ENCODE measurements around the gene KPNA6.

The KPNA6 gene

DNA sequence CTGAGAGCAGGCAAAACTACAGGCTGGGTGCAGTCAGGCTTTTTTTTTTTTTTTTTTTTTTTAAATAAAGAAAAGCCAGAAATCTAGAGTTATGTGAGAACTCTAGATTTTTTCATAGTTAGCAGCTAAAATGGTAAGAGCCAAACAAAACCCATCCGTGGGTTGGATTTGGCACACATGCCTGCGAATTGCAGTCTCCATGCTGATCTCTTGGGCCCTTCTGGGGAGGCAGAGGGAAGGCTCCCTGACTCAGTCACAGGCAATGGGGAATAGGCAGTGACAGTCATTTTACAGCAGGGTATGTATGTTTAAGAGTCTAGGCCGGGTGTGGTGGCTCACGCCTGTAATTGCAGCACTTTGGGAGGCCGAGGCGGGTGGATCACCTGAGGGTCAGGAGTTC lies 74.2 kb downstream of the KPNA6 start:
- H3K4me3 ChIP-seq (ENCODE audit: low read depth, low read length) = no peak overlapping the region
- no peak overlapping the region for H2AFZ ChIP-seq
- H3K4me2 ChIP-seq (ENCODE audit: low read length) = no peak overlapping the region
- no peaks in the 10 kb centered on the region for H3K36me3 ChIP-seq (ENCODE audit: control insufficient read depth, insufficient read depth, low read length)
- no peak overlapping the region for H3K27ac ChIP-seq
- H3K4me1 ChIP-seq = peaks cover 5% of the 10 kb centered on the region
- no peak overlapping the region for H3K9ac ChIP-seq
- TF ChIP-seq, protein P1, sequence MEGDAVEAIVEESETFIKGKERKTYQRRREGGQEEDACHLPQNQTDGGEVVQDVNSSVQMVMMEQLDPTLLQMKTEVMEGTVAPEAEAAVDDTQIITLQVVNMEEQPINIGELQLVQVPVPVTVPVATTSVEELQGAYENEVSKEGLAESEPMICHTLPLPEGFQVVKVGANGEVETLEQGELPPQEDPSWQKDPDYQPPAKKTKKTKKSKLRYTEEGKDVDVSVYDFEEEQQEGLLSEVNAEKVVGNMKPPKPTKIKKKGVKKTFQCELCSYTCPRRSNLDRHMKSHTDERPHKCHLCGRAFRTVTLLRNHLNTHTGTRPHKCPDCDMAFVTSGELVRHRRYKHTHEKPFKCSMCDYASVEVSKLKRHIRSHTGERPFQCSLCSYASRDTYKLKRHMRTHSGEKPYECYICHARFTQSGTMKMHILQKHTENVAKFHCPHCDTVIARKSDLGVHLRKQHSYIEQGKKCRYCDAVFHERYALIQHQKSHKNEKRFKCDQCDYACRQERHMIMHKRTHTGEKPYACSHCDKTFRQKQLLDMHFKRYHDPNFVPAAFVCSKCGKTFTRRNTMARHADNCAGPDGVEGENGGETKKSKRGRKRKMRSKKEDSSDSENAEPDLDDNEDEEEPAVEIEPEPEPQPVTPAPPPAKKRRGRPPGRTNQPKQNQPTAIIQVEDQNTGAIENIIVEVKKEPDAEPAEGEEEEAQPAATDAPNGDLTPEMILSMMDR (IDR thresholded peaks at IDR 0.05) = no peak
- H3K27me3 ChIP-seq (ENCODE audit: control insufficient read depth, insufficient read depth, low read length) = no peaks in the 10 kb centered on the region
- no peaks in the 10 kb centered on the region for H3K9me3 ChIP-seq (ENCODE audit: control insufficient read depth, low read length)
- H3K79me2 ChIP-seq = peaks cover 16% of the 10 kb centered on the region

DNA sequence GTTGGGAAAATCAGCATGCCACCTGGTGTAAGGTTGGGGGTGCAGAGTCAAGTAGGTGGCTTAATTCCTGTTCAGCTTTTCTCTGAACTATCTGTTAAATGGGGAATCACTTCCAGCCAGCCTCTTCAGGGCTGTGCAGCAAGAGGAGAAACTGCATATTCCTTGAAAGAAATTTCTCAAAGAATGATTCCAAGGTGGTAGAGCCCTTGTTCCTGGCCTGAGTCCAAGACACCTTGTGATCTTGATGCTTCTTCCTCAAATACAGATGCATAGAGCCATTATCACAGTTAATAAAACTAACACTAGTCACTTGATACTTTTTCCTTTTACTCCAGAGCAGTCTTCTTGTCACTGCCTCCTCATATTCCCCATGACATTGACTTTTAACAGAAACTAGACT lies 76.8 kb downstream of the KPNA6 start:
- no peak overlapping the region for H3K4me2 ChIP-seq (ENCODE audit: low read length)
- no peaks in the 10 kb centered on the region for H3K4me1 ChIP-seq
- H3K27ac ChIP-seq = no peak overlapping the region
- H2AFZ ChIP-seq = no peak overlapping the region
- no peaks in the 10 kb centered on the region for H3K36me3 ChIP-seq (ENCODE audit: control insufficient read depth, insufficient read depth, low read length)
- H3K9me3 ChIP-seq (ENCODE audit: control insufficient read depth, low read length) = no peaks in the 10 kb centered on the region
- H3K4me3 ChIP-seq (ENCODE audit: low read depth, low read length) = no peak overlapping the region
- no peaks in the 10 kb centered on the region for H3K27me3 ChIP-seq (ENCODE audit: control insufficient read depth, insufficient read depth, low read length)
- TF ChIP-seq, protein P1 (IDR thresholded peaks at IDR 0.05) = no peak
- H3K79me2 ChIP-seq = peaks cover 16% of the 10 kb centered on the region
- no peak overlapping the region for H3K9ac ChIP-seq

DNA sequence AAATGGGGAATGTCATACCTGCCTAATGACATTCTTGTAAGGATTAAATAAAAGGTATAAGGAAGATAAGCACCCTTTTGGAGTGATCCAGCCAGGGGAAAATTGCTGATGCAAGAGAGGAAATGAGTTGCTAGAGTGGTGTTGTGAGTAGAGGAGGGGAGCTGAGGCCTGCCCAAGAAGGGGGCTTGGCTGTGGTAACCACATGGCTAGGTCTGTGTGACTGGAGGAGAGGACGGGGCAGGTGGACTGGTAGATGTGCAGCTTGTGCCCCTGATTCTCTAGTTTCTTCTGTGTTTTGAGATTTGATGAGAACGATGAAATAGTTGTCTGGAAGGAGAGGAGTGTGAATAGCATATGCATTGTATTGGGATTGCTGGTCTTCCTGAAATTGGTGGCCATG lies 78.2 kb downstream of the KPNA6 start:
- H3K27me3 ChIP-seq (ENCODE audit: control insufficient read depth, insufficient read depth, low read length) = no peaks in the 10 kb centered on the region
- H3K36me3 ChIP-seq (ENCODE audit: control insufficient read depth, insufficient read depth, low read length) = no peaks in the 10 kb centered on the region
- no peak overlapping the region for H3K27ac ChIP-seq
- peaks cover 15% of the 10 kb centered on the region for H3K79me2 ChIP-seq
- H3K4me1 ChIP-seq = no peaks in the 10 kb centered on the region
- H3K4me3 ChIP-seq (ENCODE audit: low read depth, low read length) = no peak overlapping the region
- no peak overlapping the region for H2AFZ ChIP-seq
- H3K4me2 ChIP-seq (ENCODE audit: low read length) = no peak overlapping the region
- H3K9me3 ChIP-seq (ENCODE audit: control insufficient read depth, low read length) = no peaks in the 10 kb centered on the region
- no peak overlapping the region for H3K9ac ChIP-seq
- TF ChIP-seq, protein P1 (IDR thresholded peaks at IDR 0.05) = no peak

DNA sequence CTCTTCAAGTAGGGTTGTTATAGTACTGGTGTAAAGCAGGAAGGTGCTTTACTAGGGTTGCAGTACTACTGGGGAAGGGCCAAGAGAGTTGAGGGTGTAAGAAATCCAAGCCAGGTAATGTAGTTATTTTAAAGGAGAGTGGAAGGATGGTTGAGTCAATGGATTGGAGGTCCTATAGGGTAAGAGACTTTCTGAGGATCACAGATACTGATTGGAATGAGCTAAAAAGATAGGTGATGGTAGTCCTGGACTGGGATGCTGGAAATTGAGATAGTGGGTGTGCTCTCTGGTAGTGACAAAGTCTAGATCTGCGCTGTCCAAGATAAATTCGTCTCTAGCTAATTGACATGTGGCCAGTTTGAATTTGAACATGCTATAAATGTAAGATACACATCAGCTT lies 78.6 kb downstream of the KPNA6 start:
- H3K27ac ChIP-seq = no peak overlapping the region
- H3K4me2 ChIP-seq (ENCODE audit: low read length) = no peak overlapping the region
- H3K27me3 ChIP-seq (ENCODE audit: control insufficient read depth, insufficient read depth, low read length) = no peaks in the 10 kb centered on the region
- H3K4me1 ChIP-seq = no peaks in the 10 kb centered on the region
- H3K9ac ChIP-seq = no peak overlapping the region
- peaks cover 10% of the 10 kb centered on the region for H3K79me2 ChIP-seq
- no peak overlapping the region for H2AFZ ChIP-seq
- H3K9me3 ChIP-seq (ENCODE audit: control insufficient read depth, low read length) = no peaks in the 10 kb centered on the region
- H3K36me3 ChIP-seq (ENCODE audit: control insufficient read depth, insufficient read depth, low read length) = no peaks in the 10 kb centered on the region
- TF ChIP-seq, protein P1 (IDR thresholded peaks at IDR 0.05) = no peak
- H3K4me3 ChIP-seq (ENCODE audit: low read depth, low read length) = no peak overlapping the region

DNA sequence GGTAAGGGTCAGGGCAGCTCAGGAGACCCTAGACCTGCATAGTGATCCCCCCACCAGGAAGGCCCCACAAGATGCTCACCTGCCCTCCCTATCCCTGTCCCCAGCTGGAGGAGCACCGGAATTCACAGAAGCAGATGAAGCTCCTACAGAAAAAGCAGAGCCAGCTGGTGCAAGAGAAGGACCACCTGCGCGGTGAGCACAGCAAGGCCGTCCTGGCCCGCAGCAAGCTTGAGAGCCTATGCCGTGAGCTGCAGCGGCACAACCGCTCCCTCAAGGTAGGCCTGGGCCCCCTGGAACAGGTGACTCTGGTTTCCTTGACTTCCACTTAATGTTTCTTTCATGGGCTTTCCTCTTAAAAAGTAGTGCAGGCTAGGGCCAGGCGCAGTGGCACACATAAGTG lies 80.0 kb downstream of the KPNA6 start:
- Histone ChIP-seq H3K4me2 (ENCODE audit: low read length) (no peak overlapping the region), H3K27me3 (ENCODE audit: control insufficient read depth, insufficient read depth, low read length) (no peaks in the 10 kb centered on the region), H3K4me3 (ENCODE audit: low read depth, low read length) (no peak overlapping the region), H3K4me1 (no peaks in the 10 kb centered on the region), H3K9me3 (ENCODE audit: control insufficient read depth, low read length) (no peaks in the 10 kb centered on the region), H3K27ac (no peak overlapping the region), H3K36me3 (ENCODE audit: control insufficient read depth, insufficient read depth, low read length) (no peaks in the 10 kb centered on the region), H3K9ac (no peak overlapping the region), H2AFZ (no peak overlapping the region), H3K79me2 (peaks cover 9% of the 10 kb centered on the region)
- TF ChIP-seq, protein P1 (IDR thresholded peaks at IDR 0.05) = no peak

All from parathyroid adenoma (tissue), 2 donors.